GM19240 (cell line): ENCODE measurements around the gene NEDD4L.
"Not testable (repeated sequence)": the region's sequence is repeated elsewhere in the genome, so short reads cannot be mapped to it uniquely, and the experiment has no call there.

Experiments
- DNase-seq: peaks from one replicate; pipeline ENCODE4 v3.0.0; 2011; ENCODE audit warnings: low spot score; ENCODE audit not compliant: insufficient read length

The NEDD4L gene

GRCh38 chr18:58257461-58257860, 213.4 kb downstream of the NEDD4L start:
- peak; percentile 23 for DNase-seq

GRCh38 chr18:58258692-58259342, 214.8 kb downstream of the NEDD4L start:
- DNase-seq, result no peak

GRCh38 chr18:58263055-58263957, 219.3 kb downstream of the NEDD4L start:
- no peak for DNase-seq

- DNase-seq, result no peak
Measured at GRCh38 chr18:58264075-58264474, 220.0 kb downstream of the NEDD4L start.

- no peak for DNase-seq
Measured at GRCh38 chr18:58264840-58265239, 220.8 kb downstream of the NEDD4L start.

- not testable (repeated sequence) for DNase-seq
Measured at GRCh38 chr18:58265489-58265888, 221.5 kb downstream of the NEDD4L start.

GRCh38 chr18:58266291-58266690, 222.3 kb downstream of the NEDD4L start:
- no peak for DNase-seq

GRCh38 chr18:58267493-58267892, 223.5 kb downstream of the NEDD4L start:
- DNase-seq, result no peak

GRCh38 chr18:58268849-58269248, 224.8 kb downstream of the NEDD4L start:
- DNase-seq, result no peak

GRCh38 chr18:58269931-58270330, 225.9 kb downstream of the NEDD4L start:
- DNase-seq, result no peak

GRCh38 chr18:58270396-58270795, 226.4 kb downstream of the NEDD4L start:
- DNase-seq, result no peak

- no peak for DNase-seq
Measured at GRCh38 chr18:58271770-58272169, 227.7 kb downstream of the NEDD4L start.

GRCh38 chr18:58272209-58272608, 228.2 kb downstream of the NEDD4L start:
- DNase-seq, result no peak

- DNase-seq, result no peak
Measured at GRCh38 chr18:58272779-58273435, 228.9 kb downstream of the NEDD4L start.

GRCh38 chr18:58275176-58275575, 231.2 kb downstream of the NEDD4L start:
- DNase-seq, result no peak

GRCh38 chr18:58276789-58277739, 233.0 kb downstream of the NEDD4L start:
- DNase-seq, result no peak

GRCh38 chr18:58279504-58280175, 235.6 kb downstream of the NEDD4L start:
- no peak for DNase-seq

- no peak for DNase-seq
Measured at GRCh38 chr18:58280191-58280590, 236.2 kb downstream of the NEDD4L start.

GRCh38 chr18:58282872-58283271, 238.8 kb downstream of the NEDD4L start:
- not testable (repeated sequence) for DNase-seq

- DNase-seq, result no peak
Measured at GRCh38 chr18:58284699-58285448, 240.8 kb downstream of the NEDD4L start.
